NCI-H345 treated with DMSO at 0.1 percent for 48 hours (cell line): ENCODE data around the gene LRRC8B.
A peak's percentile ranks its signal among the peaks of the same experiment; 100 is the strongest.

ENCODE experiments used
- DNase-seq: peaks from one replicate; lab custom pipeline; 2025; ENCODE audit not compliant: unreplicated experiment; lab: John Stamatoyannopoulos, UW

Gene LRRC8B

DNA sequence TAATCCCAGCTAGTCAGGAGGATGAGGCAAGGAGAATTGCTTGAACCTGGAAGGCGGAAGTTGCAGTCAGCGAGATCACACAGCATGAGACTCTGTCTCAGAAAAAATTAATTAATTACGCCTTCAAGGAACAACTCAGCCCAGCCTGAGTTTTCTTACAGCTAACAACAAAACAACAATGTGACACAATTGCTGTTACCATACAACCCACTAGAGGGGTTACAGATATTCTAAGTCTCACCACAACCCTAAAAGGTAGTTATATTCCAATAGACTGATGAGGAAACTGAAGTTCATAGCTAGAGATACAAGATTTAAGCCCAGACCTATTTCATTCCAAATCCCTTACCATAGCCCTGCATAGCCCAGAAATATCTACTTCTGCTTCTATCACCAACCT, 105.4 kb downstream of the LRRC8B start:
- no peak for DNase-seq

DNA sequence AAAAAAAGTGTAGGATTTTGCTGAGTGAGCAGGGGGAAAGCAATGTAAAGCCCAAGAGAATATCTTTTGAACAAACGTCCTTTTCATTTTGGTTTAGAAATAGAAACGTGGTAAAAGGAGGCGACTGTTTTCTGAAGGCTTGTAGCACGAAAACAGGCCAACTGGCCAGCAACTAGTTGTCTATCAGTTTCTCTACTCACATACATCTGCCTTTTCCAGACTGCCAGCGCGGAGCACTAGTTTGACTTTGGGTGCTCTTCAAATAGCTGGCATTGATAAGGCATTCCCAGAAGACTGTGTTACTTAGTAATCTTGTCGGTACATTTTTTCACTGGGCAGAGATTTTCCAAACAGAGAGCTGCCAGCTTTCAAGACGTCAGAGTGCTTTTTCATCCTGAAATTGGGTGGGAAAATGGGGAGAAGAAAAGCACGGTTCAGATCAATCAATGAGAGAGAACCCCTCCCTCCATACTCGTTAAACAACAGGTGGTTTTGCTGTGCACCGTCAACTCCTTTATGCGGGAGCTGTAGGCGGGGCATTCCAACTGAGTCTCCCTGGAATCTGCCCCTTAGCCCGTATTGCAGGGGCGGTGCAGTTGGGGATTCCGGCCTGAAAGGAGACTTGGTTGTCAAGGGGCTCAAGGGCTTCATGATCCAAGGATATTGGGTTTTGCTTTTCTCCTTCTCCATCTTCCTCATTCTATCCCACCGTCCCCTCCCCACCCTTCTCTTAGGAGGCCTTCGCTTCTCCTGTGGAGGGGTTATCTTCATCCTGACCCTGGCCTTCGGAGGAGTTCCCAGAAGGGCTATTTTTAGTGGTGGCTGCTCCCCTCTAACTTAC, 107.4 kb downstream of the LRRC8B start:
- peak; percentile 53 for DNase-seq

DNA sequence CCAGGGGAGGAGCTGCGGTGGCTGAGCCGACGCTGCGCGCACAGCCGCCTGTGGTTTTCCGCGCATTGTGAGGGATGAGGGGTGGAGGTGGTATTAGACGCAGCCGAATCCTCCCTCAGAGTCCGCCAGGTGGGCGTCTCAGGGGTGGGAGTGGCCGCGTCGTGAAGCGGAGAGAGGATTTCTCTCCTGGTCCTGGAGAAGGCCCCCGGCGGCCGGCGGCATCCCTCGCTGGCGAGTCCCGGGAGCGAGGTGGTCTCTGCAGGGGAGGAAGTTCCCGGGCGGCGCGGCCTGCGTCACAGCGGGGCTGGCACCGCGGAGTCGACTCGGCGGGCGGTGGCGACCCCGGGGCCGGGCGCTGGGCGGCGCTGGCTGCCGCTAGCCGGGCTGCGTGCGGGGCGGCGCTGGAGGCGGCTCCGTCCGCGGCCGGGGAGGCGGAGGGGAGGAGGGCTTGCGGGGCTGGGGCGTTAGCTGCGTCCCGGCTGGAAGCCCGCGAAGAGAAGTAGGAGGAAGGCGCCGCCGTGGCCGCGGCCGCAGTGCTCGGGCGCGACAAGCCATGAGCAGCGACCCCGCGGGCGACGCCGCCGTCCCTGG, 108.1 kb downstream of the LRRC8B start, which contains the start of gene LRRC8C:
Gene LRRC8C (plus strand): TSS at position 464 of the 591 bp plus-strand sequence. CDS start 53,354 bp downstream, outside the sequence.
- peak; percentile 69 for DNase-seq

DNA sequence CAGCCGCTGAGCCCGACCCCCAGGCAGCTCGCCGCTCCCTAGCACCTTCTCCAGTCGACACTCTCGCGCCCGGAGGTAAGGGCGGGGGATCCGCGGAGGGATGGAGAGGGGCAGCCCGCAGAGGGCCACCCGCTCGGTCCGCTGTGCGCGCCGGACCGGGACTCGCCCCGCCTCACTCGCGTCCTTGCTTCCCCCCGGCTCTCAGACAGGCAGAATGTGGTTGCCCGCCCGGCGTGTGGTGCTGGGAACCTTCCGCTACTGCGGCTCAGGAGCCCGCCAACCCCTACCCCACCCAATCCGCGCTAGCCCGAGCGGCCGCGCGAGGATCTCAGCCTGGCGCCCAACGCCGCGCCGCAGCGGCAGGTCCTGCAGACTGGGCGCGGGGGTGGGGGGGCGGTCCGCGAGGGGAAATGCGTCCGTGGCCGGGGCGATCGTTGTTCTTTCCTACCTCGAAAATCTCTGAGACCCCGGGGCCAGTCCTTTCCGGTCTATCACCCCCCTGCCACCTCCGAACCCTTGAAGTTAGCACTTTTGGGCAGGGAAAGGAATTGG, 108.7 kb downstream of the LRRC8B start:
- peak; percentile 31 for DNase-seq

DNA sequence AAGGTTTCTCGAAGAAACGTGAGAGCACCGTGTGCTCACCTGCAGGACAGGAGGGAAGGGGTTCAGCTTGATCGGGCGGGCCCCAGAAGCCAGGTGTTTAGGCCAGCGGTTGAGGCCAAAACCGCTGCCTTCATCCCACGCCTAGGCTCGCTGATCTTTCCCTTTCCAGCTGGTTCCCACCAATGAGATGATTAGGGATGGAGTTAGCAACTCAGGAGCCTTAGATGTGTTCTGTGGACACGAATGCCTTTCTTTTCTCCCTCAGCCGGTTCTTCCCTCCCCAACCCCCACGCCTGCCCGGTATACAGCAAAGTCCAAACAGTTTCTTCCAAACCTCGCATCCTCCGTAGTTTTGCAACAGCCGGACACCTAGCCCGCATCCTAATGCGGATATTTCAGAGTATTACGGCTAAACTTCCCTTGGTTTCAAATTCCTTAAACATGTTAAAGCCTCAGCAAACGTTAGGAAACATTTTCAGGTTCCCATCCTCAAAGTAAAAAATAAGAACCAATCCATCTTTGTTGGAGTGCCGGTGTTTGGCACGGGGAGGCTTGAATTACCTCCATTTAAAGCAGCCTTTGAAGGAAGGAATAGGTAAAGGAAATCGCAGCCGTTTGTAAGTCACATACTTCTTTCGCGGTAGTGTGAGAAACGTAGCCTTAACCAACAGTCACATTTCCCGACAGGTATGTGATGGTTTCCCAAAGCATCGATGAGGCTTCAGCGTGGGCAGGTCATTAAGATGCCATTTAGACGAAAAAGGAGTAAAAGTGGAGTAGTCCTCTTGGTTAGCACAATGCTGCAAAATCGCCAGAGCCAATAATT, 109.4 kb downstream of the LRRC8B start:
- DNase-seq, result peak; percentile 7

DNA sequence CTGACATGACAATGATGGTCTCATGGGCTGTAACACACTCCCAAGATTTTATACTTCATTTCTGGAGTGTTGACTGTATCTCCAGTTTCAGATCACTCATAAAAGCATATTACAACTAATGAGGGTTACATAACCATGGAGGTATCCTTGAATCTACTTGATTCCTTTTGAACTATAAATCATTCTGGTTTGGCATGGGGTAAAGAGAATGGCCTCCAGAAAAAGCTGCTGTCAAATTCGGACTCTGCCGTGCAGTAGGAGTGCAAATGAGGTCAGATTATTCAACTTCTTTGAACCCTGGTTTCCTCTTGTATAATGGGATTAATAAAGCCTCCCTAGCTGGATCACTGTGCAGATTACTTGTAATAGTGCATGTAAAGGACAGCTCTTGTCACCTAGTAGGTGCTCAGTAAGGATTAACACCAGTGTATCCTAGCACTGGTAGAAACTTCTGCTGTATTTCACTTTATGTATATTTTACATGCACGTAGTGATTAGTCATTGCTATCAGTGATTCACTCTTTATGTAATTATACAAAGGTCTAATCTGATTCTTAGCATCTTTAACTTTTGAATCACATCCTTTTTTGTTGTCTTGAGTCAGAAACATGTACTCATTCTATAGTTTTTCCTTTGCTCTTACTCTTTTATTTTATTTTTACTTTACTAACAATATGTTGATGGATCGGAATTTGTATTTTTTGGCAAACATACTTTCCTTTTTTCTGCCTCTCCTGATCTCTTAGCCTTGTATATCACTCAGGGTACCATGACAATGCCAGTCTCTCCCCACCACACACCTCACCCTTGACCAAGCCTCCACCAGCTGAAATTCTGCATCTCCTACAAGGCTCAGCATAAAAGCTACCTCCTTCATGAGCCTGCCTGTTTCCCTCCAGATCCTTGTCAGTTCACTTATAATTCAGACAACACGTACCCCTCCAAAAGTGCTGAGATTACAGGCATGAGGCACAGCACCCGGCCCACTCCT, 111.5 kb downstream of the LRRC8B start:
- DNase-seq, result no peak

DNA sequence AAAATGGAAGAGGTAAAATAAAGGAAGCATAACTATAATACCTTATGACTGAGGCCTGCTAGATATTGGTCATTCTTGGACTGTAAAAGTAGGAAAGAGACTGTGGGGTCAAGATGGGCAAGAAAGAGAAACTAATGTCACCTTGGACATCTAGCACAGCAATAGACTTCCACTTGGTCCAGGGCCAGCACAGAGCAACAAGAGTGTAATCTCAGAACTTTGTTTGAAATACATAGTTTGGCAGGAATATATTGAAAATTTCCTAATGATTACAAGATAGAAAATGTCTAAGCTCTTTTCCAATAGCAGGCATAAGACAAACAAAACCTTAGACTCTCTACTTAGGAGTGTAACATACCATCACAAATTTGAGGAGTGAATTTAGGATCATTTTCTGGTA, 112.9 kb downstream of the LRRC8B start:
- DNase-seq, result no peak

DNA sequence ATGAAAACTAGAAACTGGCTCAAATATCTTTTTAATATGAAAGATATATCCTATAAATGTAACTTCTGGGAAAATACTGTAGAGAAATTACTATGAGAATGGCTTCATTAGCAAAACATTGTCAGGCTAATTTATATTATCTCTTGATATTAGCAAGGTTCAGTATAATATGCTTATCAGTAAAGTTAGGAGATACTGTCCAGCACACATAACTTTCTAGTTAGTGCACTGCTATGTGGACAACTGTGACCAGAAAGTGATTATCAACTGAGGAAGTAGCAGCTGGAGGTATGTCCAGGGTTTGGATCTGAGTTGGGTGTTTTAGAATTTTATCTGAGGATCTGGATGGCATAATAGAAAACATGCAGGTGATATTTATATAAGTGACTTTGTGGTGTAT, 115.8 kb downstream of the LRRC8B start:
- no peak for DNase-seq

DNA sequence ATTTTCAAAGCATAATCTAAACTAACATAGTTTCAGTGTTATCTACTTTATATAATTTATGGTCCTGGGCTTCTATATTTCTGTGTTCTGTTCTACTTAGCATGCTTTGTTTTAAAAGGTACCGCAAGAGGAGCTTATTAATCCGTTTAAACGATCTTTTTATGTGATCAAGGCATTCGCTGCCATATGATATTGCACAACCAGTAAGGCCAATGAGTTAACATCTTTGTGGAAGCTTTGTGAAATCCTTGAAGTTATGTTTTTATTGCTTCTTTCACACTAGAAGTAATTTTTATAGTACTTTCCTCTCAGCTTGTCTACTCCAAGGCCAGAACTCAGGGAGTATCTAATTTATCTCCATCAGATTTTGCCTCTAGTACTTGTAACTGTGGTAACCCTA, 117.2 kb downstream of the LRRC8B start:
- no peak for DNase-seq

DNA sequence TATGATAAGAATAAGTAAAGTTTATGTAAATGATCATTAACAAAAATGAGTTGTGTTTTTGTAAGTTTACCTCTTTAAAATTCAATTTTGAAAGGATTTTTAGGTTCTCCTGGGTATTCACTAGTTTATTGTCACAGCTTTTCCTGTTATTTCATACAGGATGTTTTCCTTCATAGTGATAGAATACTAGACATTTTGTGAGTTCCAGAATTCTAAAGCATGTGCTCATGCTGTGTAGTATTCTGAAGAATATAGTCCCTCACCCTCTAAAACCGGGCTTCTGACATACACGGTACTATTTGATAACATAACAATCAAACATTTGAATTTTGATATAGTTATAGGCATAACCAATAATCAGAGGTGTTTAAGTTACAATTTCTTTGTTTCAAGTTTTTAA, 118.9 kb downstream of the LRRC8B start:
- DNase-seq, result no peak

DNA sequence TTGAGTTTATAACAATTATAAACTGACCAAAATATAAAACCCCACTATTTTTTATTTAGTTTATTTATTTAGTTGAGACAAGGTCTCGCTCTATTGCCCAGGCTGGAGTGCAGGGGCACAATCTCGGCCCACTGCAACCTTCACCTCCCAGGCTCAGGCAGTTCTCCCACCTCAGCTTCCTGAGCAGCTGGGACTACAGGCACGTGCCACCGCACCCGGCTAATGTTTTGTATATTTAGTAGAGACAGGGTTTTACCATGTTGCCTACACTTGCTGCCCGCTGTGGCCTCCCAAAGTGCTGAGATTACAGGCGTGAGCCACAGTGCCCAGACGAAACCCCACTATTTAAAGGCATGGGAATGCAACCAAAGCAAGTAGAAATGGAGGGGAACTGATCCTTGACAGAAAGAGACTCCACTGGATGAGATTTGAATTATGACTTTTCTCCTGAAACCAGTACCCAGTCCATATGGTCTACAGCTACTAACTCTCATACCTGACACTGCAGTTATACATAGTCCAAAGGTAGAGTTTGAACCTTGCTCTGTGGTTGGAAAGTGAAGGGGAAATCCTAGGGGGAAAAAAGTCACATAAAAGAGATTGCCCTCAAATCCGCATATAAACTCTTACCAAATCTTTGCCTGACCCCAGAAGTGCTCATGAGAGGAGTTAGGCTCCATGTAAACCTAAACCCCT, 119.6 kb downstream of the LRRC8B start:
- no peak for DNase-seq

DNA sequence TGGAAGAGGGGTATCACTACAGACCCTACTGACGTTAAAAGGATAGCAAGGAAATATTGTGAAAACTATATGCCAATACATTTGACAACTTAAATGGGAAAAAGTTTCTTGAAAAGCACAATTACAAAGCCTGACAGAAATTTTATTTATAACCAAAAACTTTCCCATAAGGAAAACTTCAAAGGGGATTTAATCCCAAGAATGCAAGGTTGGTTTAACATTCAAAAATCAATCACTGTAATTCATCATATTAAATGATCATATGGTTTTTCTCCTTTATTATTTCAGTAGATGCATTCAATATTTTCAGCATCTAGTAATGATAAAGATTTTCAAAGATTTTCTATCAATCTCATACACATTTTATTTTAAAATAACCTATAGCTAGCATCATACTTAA, 121.6 kb downstream of the LRRC8B start:
- DNase-seq, result no peak
